BJ (cell line): ENCODE results near the gene CDH23. TPM values are rescaled to one million over a fixed set of nuclear protein-coding genes. Genes with fewer than 3 reads are reported as not detected.

Experiments
- CTCF ChIA-PET: fragments of 350-600 bp; formaldehyde crosslinking; extraction: SDS; loops from one replicate; lab custom pipeline; 2021; ENCODE audit warnings: antibody characterized with exemption, inconsistent platforms; lab: Yijun Ruan, JAX
- POLR2A ChIA-PET: fragments of 300-600 bp; sonication (Branson Sonifier 250); formaldehyde crosslinking; extraction: SDS; loops from one replicate; lab custom pipeline; 2021; ENCODE audit warnings: antibody characterized with exemption; lab: Charles Lee
- DNase-seq: peaks from one replicate; pipeline ENCODE4 v3.0.0-alpha.2; 2011; ENCODE audit warnings: low read depth
- H3K27me3 ChIP-seq: 2 replicates; pipeline ENCODE4 v1.6.0; 2011; ENCODE audit warnings: low read length; ENCODE audit not compliant: control insufficient read depth, insufficient read depth
- H3K36me3 ChIP-seq: 2 replicates; pipeline ENCODE4 v1.5.1; 2011; ENCODE audit warnings: low read length; ENCODE audit not compliant: control insufficient read depth, insufficient read depth
- H3K4me3 ChIP-seq: 2 replicates; pipeline ENCODE4 v1.5.1; 2011; ENCODE audit warnings: low read depth, mild to moderate bottlenecking, control low read depth, low read length
- polyA plus RNA-seq: library from polyadenylated mRNA; depleted of rRNA; stranded (reverse); fragments of >200 nt; gene quantifications from 2 replicates; pipeline ENCODE4 v1.2.3, GENCODE V29; 2011
- TF ChIP-seq, protein P1 (sequence below): IDR thresholded peaks from 2 replicates; pipeline ENCODE4 v1.5.1; 2011; ENCODE audit warnings: low read depth, mild to moderate bottlenecking, control low read depth, inconsistent platforms, low read length, moderate library complexity; ENCODE audit not compliant: insufficient read depth

CDH23 gene
- polyA plus RNA-seq, 1 experiment, result 0.05 TPM

DNA sequence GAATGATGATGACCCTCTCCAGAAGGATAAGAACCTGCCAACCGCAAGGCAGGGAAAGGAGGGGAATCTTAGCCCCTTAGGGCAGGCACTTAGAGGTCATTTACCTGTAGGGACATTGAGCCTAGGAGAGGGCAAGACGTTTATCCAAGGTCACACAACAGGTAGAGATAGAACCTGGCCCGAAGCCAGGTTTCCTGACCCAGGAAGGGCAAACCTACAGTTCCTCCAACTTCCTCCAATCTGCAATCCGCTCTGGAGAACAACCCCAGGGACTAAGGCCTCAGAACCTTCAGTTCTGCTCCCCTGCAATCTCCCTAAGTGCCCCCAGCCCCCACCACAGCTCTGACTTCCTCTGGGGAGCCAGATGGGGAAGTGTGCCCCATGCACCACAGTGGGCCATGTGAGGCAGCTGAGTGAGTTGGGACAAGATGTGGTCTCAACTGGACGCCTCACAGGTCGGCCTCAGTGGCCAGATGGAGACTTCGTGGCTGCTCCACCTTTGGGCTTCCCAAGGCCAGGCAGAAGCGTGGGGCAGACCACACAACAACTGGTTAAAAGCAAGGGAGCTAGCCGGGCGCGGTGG is 455.7 kb downstream of the CDH23 start:
- CTCF ChIA-PET, result no interaction called here
- H3K27me3 ChIP-seq, result no peaks in the 10 kb centered on the region
- TF ChIP-seq, protein P1, sequence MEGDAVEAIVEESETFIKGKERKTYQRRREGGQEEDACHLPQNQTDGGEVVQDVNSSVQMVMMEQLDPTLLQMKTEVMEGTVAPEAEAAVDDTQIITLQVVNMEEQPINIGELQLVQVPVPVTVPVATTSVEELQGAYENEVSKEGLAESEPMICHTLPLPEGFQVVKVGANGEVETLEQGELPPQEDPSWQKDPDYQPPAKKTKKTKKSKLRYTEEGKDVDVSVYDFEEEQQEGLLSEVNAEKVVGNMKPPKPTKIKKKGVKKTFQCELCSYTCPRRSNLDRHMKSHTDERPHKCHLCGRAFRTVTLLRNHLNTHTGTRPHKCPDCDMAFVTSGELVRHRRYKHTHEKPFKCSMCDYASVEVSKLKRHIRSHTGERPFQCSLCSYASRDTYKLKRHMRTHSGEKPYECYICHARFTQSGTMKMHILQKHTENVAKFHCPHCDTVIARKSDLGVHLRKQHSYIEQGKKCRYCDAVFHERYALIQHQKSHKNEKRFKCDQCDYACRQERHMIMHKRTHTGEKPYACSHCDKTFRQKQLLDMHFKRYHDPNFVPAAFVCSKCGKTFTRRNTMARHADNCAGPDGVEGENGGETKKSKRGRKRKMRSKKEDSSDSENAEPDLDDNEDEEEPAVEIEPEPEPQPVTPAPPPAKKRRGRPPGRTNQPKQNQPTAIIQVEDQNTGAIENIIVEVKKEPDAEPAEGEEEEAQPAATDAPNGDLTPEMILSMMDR, result no peak

DNA sequence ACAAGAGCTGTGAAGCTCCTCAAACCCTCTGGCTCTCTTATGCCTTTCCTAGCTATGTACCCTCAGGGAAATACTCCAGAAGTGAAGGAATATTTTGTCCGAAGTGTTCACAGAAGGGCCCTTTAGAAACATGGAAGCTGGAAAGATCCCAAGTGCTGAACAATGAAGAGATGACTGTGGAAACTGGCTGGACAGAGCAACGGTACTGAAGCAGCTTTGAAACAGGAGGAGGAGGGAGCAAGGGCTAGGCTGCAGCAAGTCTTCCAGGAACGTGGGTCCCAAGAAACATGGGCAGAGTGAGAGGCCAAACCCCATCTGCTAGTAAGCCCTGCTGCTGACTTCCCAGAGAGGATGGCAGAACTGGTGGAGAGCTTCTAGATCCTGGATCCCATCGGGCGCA is 457.3 kb downstream of the CDH23 start:
- no peak for DNase-seq
- CTCF ChIA-PET, result no interaction called here
- POLR2A ChIA-PET, result interaction anchor here (0.6 kb wide), 1 partner anchor 117 kb away, joined by 7 read pairs; no protein-coding TSS in a partner anchor

More for the DNA sequence above, 455.7 kb downstream of the CDH23 start:
- H3K4me3 ChIP-seq, result no peak overlapping the region
- no peaks in the 10 kb centered on the region for H3K36me3 ChIP-seq
- POLR2A ChIA-PET, result no interaction called here
- no peak for DNase-seq

DNA sequence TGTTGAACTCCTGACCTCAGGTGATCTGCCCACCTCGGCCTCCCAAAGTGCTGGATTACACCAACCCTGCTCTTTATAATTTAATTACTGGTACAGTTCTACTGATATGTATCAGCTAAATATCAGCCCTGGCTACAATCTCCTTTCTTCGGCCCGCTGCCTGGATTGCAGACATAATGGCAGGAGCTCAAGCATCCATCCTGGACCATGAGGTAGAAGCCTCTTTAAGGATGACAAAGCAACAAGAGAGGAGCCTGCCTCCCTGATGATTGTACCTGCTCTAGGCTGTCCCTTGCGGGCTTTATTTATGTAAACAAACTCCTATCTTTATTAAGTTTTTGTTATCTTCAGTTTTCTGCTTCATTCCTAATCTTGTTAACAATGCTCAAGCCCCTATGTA is 459.9 kb downstream of the CDH23 start:
- no peaks in the 10 kb centered on the region for H3K27me3 ChIP-seq
- no peak overlapping the region for H3K4me3 ChIP-seq
- TF ChIP-seq, protein P1, result no peak
- ChIA-PET CTCF (no interaction called here), POLR2A (no interaction called here)
- DNase-seq, result no peak
- no peaks in the 10 kb centered on the region for H3K36me3 ChIP-seq

More for the DNA sequence above, 457.3 kb downstream of the CDH23 start:
- Histone ChIP-seq H3K4me3 (no peak overlapping the region), H3K36me3 (no peaks in the 10 kb centered on the region), H3K27me3 (no peaks in the 10 kb centered on the region)
- TF ChIP-seq, protein P1, result no peak

DNA sequence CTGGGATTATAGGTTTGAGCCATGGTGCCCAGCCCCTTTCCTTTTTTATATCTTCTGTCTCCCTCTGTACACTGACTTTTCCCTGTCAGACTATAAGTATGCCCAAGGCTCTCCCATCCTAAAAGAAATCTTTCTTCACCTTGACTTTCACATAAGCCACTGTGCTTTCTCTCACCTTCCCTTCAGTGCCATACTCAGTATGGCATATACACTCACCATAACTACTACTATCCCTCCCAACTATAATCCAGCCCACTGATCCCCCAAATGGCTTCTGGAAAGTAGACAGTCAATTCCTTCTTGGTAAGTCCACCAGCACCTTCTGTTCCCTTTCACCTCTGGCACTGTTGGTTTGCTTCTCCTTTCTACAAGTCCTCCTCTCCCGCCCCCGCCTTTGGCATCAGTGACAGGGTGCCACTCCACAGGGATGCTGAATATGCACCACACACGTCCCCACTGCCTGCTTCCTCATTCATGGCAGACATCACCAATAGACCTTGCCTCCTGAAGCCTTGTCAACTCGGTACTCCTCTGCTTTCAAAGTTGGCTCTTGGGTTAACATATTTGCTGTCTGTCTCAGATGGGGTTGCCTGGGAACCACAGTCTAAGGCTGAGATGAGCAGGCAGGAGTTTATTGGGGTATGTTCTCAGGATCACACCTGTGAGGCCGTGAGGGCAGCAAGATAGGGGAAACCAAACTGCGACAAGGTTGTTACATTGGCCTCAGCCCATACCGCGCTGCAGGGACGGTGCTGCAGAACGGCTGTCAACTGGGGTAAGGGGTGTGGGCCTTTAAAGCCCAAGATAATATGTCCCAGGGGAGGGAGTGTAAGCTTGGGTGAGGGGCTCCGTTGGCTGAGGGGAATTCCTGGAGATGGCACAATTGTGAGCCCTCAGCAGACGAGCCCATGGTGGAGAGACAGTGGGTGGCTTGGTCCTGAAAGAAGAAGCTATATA is 461.5 kb downstream of the CDH23 start:
- ChIA-PET POLR2A (interaction anchor here (0.7 kb wide), 1 partner anchor 187 kb away, joined by 18 read pairs; no protein-coding TSS in a partner anchor), CTCF (interaction anchor here (2.0 kb wide), 1 partner anchor 9 kb away, joined by 6 read pairs; no protein-coding TSS in a partner anchor)
- DNase-seq, result no peak

More for the DNA sequence above, 461.5 kb downstream of the CDH23 start:
- TF ChIP-seq, protein P1, result no peak
- no peaks in the 10 kb centered on the region for H3K36me3 ChIP-seq
- H3K27me3 ChIP-seq, result no peaks in the 10 kb centered on the region
- no peak overlapping the region for H3K4me3 ChIP-seq
